NCI-H2081 (cell line): Measurements from ENCODE around the gene DUSP19.

Experiments
- DNase-seq, 2 experiments: peaks; one replicate each; lab custom pipeline; 2025; lab: John Stamatoyannopoulos, UW

DUSP19 gene

DNA sequence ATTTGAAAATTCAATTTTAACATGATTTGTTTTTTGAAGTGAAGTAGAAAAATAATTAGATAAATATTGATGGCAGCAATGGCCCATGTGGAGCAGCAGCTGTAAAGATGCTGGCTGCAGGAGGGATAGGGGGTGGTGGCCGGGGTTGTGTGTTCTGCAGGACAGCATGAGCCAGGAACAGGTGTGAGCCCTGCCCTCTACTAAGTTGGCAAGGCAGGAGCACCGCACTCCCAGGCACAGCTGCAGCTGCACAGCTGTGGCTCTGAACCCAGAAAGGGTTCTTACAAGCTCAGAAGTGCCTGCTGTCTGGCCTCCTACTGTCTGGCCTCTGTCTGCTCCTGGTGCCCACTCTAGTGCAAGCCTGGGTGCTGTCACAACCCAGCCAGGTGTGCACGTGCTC is 10.0 kb upstream of the DUSP19 start:
- no peak for DNase-seq

DNA sequence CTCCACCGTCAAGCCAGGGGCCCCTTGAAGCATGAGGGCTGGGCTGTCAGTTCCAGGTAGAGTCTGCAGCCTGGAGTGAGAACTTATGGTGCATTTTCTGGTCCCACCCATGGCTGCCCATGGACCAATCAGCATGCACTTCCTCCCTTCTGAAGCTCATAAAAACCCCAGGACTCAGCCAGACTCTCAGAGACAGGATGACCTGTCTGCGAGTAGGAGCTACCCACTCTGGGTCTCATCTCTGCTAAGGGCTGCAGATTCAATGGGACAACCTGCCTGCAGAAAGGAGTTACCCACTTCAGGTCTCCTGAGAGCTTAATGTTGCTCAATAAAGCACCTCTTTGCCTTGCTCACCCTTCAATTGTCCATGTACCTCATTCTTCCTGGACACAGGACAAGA is 9.4 kb upstream of the DUSP19 start:
- DNase-seq, result no peak

DNA sequence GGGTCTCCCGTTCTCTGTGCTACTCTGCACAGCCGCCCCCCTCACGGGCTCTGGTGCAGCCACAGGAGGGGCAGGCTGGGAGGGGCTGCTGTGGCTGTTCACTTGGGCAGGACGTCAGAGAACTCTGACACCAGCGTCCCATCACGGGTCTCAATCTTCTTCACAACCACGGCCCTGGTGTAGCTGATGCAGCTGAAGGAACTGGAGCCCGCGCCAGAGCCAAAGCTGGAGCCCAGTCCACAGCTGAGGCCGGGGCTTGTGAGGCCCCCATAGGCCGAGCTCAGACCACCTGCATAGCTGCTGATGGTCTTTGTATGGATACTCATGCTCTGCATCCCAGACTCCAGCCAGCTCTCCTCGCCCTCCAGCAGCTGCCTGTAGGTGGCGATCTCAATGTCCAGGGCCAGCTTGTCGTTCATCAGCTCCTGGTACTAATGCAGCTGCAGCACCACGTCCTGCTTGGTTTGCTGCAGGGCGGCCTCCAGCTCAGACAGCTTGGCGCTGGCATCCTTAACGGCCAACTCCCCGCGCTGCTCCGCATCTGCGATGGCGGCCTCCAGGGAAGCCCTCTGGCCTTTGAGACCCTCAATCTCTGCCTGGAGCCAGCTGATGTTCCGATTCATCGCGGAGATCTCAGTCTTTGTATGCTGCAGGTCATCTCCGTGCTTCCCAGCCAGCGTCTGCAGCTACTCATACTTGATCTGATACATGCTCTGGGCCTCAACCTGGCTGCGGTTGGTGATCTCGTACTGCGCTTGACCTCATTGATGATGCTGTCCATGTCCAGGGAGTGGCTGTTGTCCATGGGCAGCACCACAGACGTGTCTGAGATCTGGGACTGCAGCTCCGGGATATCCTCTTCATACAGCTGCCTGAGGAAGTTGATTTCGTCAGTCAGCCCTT is 7.4 kb upstream of the DUSP19 start:
- DNase-seq, result no peak

DNA sequence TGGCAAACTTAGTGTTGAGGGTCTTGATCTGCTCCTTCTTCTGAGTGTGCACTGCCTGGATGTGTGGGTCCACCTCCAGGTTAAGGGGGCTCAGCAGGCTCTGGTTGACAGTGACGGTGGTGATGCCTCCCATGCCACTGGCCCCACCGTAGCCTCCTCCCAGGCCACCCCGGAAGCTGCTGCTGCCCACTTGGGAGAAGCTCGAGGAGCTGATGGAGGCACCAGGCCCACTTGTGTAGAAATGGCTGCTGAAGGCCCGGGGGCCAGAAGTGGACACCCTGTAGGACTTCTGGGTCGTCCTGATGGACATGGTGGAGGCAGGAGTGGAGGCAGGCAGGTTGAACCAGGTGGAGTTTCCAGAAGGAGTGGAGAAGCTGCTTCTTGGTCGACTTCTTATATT is 6.4 kb upstream of the DUSP19 start:
- DNase-seq, result no peak

DNA sequence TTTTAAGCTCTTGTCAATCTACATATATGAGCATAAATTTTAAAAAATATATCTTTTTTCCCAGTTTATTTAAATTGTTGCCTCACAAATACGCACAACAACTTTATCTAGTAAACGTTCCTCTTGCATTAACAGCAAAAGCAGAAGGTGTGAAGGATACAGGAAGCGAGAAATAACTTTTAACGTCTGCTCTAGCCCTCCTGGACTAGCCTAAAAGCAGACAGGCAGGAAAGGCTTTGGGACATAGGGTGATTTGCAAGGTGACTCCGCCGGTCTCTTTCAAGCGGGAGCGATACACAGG is 434 bp upstream of the DUSP19 start:
- DNase-seq, result peak in 1 of 2 experiments; percentile 65

DNA sequence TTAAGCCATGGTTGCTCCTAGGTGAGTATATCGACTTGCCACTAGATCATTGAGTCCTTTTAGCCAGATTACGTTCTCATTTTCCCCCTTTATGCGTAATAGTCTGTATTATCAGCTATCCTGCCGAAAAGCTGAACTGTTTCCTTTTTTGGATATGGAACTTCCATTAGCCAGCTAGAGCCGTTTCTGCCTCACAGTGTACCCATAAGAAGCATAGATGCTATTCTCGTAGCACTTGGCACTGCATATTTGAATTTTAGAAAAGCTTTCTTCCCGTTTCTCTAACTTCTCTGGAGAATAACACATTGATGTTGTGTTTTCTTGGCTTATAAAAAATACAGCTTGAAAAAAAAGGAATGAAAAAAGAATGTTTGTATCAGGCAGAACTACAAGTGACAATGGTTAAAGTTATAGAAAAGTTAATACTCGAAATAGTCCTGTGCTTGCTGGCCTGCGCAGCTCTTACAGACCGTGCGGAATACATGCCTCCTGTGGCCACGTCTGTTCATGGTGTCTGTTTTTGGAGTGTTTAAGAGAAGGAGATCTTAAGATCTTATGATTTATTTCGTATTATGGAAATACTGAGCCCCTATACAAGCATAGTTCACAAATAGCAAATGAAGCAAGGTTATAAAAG is 710 bp downstream of the DUSP19 start:
- DNase-seq, result peak in 1 of 2 experiments; percentile 2

DNA sequence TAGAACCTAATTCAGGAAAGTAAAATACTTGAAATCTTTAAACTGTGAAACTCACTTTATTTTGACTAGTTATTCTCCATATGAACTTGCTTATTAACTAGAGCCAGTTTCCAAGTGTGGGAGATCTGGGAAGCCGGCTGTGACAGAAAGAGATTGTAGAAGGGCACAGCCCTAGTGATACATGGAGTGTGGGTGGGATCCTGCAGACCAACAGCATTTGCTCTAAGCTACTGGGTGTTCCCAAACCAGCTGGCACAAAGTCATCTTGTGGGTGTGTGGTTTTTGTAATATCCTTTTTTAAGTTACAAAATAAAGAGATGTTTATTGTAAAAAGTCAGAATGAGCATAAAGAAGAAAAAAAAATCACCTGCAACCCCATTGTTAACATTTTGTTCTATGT is 3.4 kb downstream of the DUSP19 start:
- no peak for DNase-seq

DNA sequence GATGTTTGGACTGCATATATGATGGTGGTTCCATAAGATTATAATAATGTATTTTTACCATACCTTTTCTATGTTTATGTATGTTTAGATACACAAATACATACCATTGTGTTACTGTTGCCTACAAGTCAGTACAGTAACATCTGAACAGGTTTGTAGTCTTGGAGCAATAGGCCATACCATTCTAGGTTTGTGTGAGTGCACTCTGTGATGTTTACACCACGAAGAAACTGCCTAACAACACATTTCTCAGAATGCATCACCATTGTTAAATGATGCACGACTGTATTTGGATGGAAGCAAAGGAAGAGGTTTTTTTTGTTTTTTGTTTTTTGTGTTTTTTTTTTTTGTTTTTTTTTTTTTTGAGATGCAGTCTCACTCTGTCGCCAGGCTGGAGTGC is 9.5 kb downstream of the DUSP19 start:
- DNase-seq, result no peak

DNA sequence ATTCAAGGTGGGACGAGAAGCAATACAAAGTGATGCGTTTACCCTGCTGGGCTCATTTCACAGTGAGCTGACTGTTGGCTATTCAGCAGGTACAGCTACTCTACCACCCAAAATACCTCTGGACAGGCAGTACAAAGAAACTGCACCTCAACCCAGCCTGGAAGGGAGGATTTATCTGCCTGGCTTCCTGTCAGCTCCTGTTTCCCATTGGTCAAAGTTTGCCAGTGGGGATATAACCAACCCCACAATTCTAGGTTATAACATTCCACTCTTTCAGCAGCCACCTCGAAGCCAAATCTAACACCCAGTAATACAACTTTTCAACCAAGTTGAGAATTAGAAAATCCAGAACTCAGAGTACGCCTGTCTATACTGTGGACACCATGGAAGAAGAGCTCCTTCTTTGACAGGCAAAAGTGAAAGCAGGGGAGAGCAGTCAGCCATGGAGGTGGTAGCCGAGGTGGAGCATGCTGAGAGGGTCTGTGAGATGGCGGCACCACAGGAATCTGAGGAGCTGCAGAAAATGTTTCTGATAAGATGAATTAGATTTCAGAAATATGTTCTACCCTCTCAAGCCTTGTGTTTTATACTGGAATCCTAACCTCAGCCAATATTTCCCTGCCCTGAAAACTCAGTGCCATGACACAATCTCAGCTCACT is 10.8 kb downstream of the DUSP19 start:
- DNase-seq, result no peak

DNA sequence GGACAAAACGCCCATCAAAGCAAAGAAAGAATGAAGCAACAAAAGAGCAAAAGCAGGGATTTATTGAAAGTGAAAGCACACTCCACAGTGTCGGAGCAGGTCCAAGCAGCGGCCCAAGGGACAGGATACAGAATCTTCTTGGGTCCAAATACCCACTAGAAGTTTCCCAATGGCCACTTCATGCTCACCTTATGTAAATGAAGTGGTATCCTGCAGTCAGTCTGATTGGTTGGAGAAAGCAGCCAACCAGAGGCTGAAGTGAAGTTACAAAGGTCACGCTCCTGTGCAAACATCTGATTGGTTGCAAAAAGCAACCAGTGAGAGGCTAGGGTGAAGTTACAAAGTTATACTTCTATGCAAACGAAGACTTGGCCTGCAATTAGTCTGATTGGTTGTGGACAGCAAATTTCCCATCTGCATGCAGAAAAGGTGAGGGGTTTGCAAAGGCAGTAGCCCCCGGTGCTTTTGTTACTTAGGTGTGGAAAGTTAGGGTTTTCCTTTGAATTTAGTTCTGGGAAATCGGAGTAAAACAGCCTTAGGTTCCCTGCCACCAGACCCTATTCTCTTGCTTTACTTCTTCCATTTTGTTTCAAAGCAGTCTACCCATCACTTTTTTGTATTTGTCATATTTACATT is 12.9 kb downstream of the DUSP19 start:
- DNase-seq, result no peak

DNA sequence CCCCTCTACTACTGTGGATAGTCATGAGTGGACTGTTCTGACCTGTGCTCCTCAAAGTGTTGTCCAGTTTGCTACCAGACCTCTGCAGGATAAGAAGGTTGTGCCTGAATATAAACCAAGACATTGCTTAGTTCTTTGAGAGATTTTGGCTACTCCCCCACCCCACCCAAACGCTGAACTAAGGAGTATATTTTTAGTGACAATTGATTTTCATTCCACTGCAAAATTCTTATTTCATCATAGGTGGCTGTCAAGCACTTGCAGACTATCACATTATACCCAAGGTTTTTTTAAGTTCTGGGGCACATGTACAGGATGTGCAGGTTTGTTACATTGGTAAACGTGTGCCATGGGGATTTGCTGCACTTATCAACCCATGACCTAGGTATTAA is 13.4 kb downstream of the DUSP19 start:
- no peak for DNase-seq

DNA sequence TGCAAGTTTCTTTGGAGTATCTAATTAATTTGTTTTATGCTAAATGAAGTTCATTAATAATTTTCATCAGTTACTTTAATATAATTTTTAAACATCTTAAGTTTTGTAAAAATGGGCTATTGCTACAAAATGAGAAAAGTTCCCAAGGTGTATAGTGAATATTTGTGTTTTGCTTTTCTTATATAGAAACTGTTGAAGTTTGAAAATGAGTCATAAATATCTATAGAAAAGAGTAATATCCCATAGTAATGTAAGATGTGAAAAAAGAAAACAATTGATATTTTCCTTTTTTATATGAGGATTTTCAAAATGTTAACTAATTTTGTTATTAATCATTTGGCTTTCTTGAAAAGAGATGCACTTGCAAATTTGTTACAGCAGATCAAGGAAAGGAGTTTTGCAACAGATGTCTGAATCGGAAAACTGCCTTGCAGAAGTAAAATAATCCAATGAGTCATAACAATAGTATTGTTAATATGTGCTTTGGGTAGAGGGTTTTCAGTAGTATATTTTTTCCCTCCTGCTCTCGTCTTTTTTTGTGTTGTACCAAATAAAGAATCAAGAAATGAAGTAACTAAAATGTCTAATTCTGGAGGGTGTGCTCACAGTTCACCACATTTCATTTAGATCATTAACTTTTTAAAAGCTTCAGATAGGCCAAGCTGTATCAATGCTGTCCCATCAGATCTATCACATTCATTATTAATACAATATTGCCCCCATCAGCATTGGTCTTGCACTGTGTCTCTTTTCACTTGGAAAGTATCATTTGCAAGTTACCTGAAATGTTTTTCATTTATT is 15.5 kb downstream of the DUSP19 start:
- DNase-seq, result no peak

DNA sequence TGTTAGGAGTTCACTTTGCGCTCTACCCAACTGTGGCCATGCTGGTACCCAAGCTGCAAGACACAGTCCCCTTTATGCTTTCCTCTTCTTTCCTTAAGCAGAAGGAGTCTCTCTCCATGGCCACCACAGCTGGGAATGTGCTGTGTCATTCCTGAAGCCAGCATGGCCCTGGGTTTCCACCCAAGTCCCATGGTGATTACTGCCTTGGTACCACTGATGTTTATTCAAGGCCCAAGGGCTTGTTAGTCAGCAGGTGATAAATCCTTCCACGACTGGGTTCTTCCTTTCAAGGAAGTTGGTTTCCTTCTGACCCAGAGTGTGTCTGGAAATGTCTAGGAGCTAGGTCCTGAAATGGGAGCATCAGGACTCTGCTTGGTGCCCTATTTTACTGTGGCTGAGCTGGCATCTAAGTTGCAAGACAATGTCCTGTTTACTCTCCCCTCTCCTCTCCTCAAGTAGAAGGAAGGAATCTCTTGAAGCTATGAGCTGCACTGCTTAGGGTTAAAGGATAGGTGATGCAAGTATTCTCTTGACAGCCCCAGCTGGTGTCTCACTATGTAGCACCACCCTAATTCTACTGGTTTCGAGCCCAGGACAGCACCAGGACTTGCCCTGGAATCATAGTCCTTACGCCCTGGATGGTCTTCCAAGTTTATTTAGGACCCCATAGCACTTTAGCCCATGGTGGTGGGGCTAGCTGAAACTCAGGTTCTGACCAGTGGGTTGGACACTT is 27.0 kb downstream of the DUSP19 start:
- DNase-seq, result no peak

DNA sequence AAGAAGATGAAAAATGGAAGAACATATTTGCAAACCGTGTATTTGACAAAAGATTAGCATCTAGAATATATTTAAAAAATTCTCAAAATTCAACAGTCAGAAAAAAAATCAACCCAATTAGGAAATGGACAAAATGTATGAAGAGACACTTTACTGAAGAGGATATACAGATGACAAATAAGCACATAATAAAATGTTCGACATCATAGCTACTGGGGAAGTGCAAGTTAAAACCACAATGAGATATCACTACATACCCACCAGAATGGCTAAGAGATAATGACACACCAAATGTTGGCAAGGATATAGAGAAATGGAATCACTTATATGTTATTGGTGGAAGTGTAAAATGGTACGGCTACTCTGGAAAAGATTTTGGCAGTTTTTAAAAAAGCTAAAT is 34.0 kb downstream of the DUSP19 start:
- no peak for DNase-seq

DNA sequence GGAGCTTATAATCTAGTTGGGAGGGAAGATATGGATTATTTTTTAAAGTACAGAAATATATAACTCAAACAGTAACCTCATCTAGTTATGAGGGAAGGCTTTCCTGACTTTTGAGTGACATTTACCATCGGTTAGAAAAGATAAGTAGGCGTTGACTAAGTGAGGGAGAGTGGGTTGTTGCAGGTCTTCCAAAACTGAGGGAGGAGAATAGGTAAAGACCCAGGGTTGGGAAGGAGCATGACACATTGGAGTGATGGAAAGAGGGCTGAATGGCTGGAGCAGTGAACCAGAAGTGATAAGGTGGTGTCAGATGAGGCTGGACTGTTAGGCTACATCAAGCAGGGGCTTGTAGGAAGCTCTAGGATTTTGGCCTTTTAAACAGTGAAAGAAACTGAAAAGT is 35.1 kb downstream of the DUSP19 start:
- no peak for DNase-seq

DNA sequence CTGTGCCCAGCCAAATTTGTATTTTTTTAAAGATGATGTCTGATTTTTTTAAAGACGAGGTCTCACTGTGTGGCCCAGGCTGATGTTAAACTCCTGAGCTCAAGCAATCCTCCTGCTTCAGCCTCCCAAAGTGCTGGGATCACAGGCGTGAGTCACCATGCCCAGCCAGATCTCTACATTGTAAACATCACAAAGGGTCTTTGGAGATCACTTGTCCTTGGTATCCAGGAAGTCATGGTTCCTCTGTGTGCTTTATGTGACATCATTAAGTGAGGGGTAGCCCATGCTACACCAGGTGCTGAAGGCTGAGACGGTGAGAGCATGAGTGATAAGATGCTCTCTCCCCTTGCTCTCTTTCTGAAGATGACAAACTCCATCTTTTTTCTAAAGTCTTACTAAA is 38.7 kb downstream of the DUSP19 start:
- no peak for DNase-seq

DNA sequence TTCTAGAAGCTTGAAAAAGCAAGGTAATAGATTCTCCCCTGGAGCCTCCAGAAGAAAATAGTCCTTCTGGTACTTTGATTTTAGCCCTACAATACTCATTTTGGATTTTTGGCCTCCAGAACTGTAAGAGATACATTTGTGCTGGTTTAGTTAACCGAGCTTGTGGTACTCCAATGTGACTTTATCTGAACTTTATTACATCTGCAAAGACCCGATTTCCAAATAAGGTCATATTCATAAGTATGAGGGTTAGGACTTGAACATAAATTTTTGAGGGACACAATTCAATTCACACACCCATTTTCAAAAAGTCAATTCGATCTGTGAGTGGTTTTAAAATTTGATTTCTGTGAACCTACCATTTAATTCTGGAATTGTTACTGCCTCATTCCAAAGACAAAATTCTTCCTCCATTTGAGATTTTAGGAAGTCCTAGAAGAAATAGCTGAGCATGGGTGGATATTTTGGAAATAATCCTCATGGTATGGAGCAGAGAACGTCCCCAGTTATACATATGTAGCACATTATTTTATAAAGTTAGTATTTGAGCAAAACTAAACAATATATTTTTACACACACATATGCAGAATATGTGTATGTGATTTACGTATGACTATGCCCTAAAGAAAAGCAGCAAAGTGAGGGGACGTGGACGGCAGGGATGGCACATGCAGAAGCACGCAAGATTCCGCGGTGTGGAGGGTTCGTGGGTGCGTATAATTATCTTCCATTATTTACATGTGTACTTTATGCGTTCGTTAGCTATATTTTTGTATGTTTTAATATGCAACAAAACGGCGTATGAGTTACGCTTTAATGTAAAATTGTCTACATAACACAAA is 44.8 kb downstream of the DUSP19 start:
- peak in 1 of 2 experiments; percentile 44 for DNase-seq

DNA sequence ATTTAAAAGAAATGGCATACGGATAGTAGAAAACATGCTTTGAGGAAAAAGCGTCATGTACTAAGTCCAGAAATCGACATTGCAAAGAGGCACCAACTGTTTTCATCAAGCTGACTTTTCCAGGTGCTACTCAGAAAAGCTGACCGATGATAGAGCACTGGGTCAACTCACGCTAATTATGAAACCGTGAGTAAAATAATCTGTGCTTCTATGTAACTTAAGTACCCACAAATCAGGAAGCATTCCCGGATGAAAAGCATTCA is 45.3 kb downstream of the DUSP19 start:
- no peak for DNase-seq

DNA sequence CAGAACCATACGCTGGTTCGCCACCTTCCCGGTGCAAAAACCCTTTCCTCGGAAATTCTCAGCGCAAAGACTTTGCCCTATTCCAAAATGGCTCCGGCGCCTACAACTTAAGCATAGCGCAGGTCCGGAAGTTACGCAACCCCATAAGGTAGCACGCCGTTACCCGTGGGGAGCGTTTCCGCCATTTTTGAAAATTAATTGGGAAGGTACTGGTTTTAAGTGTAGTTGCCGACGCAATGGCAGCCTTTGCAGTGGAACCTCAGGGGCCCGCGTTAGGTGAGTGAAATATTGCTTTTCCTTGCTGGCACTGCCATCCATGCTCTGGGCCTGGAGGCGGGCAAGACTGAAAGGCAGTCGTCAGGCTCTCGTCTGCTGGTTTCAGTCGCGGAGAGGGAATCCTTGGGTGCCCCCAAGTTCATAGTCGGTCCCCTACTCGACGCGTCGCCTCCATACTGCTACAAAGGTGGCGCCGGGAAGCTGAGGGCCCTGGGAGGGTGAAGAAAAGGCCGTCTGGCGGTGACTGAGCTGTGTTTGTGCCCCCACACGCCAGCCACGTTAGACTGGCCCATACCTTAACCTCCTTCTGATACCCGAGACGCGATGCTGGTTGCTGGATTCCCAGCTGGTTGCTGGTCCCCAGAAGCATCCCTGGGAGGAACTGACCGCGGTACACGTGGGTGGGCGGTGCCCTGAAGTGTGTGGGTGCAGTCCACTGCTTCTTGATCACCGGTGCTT is 45.8 kb downstream of the DUSP19 start, which contains the start of gene NUP35:
TSS of gene NUP35 (plus strand) at position 222 of the 735 bp plus-strand sequence. CDS start at position 237, 15 bp downstream.
- DNase-seq, result peak; percentile 93 to 97

DNA sequence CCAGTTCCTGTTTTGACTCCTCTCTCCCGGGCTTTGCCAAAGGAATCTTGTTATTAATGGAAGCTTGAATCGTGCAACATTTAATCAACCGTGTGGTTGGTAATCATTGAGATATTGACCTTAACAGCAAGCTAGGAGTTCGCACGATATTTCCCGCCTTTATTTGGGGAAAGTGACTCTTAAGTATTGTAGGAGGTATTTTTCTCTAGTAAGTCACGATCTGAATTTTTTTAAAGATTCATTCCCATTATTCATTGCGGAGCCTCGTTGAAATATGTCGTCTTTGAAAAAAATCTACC is 46.4 kb downstream of the DUSP19 start:
- DNase-seq, result no peak
